Measurements from ENCODE around the gene CYP19A1. TPM values are rescaled to one million over a fixed set of nuclear protein-coding genes. Genes with fewer than 3 reads are reported as not detected.

The CYP19A1 gene
- total and polyA plus RNA-seq, 2 of the 8 experiments (the other 6 are each of a cell fraction or from before 2014, with no cell fraction given), result not detected

- no peaks in the 10 kb centered on the region for H3K27me3 ChIP-seq (replicated peaks in 1 of 4; ENCODE audit: control insufficient read depth in 3 of 4, extremely low read depth in 1 of 4, insufficient read depth in 3 of 4, low read length in 3 of 4)
- no peak overlapping the region for H3K4me2 ChIP-seq (ENCODE audit: insufficient read depth in 1 of 2, low read depth in 2 of 2, low read length in 2 of 2)
- no peaks in the 10 kb centered on the region for H3K79me2 ChIP-seq (ENCODE audit: control insufficient read depth in 1 of 2, insufficient read depth in 2 of 2, low read length in 2 of 2)
- no peaks in the 10 kb centered on the region for H3K4me1 ChIP-seq (replicated peaks in 1 of 4; ENCODE audit: control insufficient read depth in 3 of 4, insufficient read depth in 4 of 4, low read length in 3 of 4)
- no peak overlapping the region for H4K5ac ChIP-seq (ENCODE audit: insufficient read length, low read depth, low read length)
- no peak overlapping the region for H3K18ac ChIP-seq (ENCODE audit: extremely low read depth, low read length)
- H2AK5ac ChIP-seq (ENCODE audit: low read depth, low read length), result no peak overlapping the region
- H3K79me1 ChIP-seq (ENCODE audit: low read depth, low read length), result no peaks in the 10 kb centered on the region
- no peak overlapping the region for H3K4ac ChIP-seq (replicated peaks; ENCODE audit: insufficient read length, low read depth, low read length)
- no peaks in the 10 kb centered on the region for H3K9me3 ChIP-seq (ENCODE audit: insufficient read depth in 2 of 2, low read depth in 1 of 2, low read length in 1 of 2)
- H3K9ac ChIP-seq (replicated peaks in 1 of 4; ENCODE audit: extremely low read depth in 1 of 4, low read depth in 3 of 4, low read length in 3 of 4), result no peak overlapping the region
- no peak overlapping the region for H2BK15ac ChIP-seq (ENCODE audit: low read length)
- H2BK5ac ChIP-seq (ENCODE audit: low read depth, low read length), result no peak overlapping the region
- no peaks in the 10 kb centered on the region for H4K20me1 ChIP-seq (replicated peaks in 1 of 2; ENCODE audit: control insufficient read depth in 1 of 2, insufficient read depth in 2 of 2, low read length in 2 of 2)
- no peak overlapping the region for H3K56ac ChIP-seq (replicated peaks; ENCODE audit: insufficient read length, low read depth, low read length)
- H2BK20ac ChIP-seq (ENCODE audit: low read length), result no peak overlapping the region
- H2BK12ac ChIP-seq (ENCODE audit: low read depth, low read length), result no peak overlapping the region
- WGBS, 2 experiments (ENCODE audit: extremely low coverage in 1 of 2, insufficient coverage in 1 of 2, insufficient read length in 1 of 2, insufficient replicate concordance in 2 of 2, low coverage in 1 of 2, low lambda C conversion rate in 2 of 2, missing lambda C conversion rate in 1 of 2), result 86% methylated on average over 1 of the region's 1 CpG; no CpG with 5 or more reads in 1 of the 2 experiments
- DNase-seq (ENCODE audit: low read depth in 1 of 2, low spot score in 2 of 2) (no peak), FAIRE-seq (no peak)
- ChIA-PET CTCF (ENCODE audit: partially characterized antibody) (interaction anchor here (0.8 to 2.7 kb wide), 3 partner anchors 8 to 106 kb away, joined by 3 to 16 read pairs (median 3); no protein-coding TSS in a partner anchor), POLR2A (ENCODE audit: partially characterized antibody) (no interaction called here)
- H3K23ac ChIP-seq (ENCODE audit: insufficient read length), result no peak overlapping the region
- H4K8ac ChIP-seq (ENCODE audit: extremely low read depth, insufficient read depth, low read length), result no peak overlapping the region
- H2AFZ ChIP-seq (ENCODE audit: low read length), result no peak overlapping the region
- H3K14ac ChIP-seq (ENCODE audit: insufficient read length), result no peak overlapping the region
- H3K27ac ChIP-seq (ENCODE audit: low read depth, low read length), result no peak overlapping the region
- H3K23me2 ChIP-seq (ENCODE audit: low read depth, low read length), result no peaks in the 10 kb centered on the region
- no peak overlapping the region for H3K4me3 ChIP-seq (ENCODE audit: extremely low read depth in 1 of 4, insufficient read depth in 2 of 4, low read depth in 3 of 4, low read length in 4 of 4)
- H2BK120ac ChIP-seq (replicated peaks; ENCODE audit: low read depth, low read length), result no peak overlapping the region
- no peaks in the 10 kb centered on the region for H3K36me3 ChIP-seq (ENCODE audit: control insufficient read depth in 2 of 4, insufficient read depth in 4 of 4, low read length in 3 of 4)
- H4K91ac ChIP-seq (replicated peaks; ENCODE audit: insufficient read length, low read length), result no peak overlapping the region
- no peak for TF ChIP-seq TBP (IDR thresholded peaks at IDR 0.05; ENCODE audit: low read depth, low read length)
- no peak for TF ChIP-seq CBX8 (IDR thresholded peaks at IDR 0.05; ENCODE audit: borderline replicate concordance, low read depth, low read length)
- TF ChIP-seq SUZ12 (IDR thresholded peaks at IDR 0.05; ENCODE audit: low read length), result no peak
- TF ChIP-seq SP4 (IDR thresholded peaks at IDR 0.05; ENCODE audit: low read length), result no peak
- TF ChIP-seq POLR2AphosphoS5 (IDR thresholded peaks at IDR 0.05; ENCODE audit: low read depth, low read length), result no peak
- no peak for TF ChIP-seq BCL11A (IDR thresholded peaks at IDR 0.05; ENCODE audit: low read depth in 2 of 2, low read length in 2 of 2)
- TF ChIP-seq TAF1 (IDR thresholded peaks at IDR 0.05; ENCODE audit: low read depth, low read length), result no peak
- no peak for TF ChIP-seq POU5F1 (IDR thresholded peaks at IDR 0.05; ENCODE audit: low read depth, low read length)
- no peak for TF ChIP-seq HDAC6 (IDR thresholded peaks at IDR 0.05; ENCODE audit: low read depth, low read length)
- no peak for TF ChIP-seq BRCA1 (IDR thresholded peaks at IDR 0.05; ENCODE audit: low read depth, low read length)
- no peak for TF ChIP-seq RBBP5 (IDR thresholded peaks at IDR 0.05; ENCODE audit: borderline replicate concordance, low read depth, low read length)
Observed at GRCh38 chr15:51180534-51180933, 157.9 kb downstream of the CYP19A1 start.
